OCI-LY7 (cell line): Measurements from ENCODE around the gene TRIM59. TPM values are rescaled to one million over a fixed set of nuclear protein-coding genes. Genes with fewer than 3 reads are reported as not detected.

Source experiments
- BruUV-seq: library from RNA; stranded (reverse); fragments of 400-500 nt; replicated peaks from 2 replicates; lab custom pipeline; 2021; lab: Mats Ljungman, UMichigan
- CTCF ChIA-PET: fragments of 300-600 bp; sonication (Branson Sonifier 250); formaldehyde crosslinking; loops from one replicate; lab custom pipeline; 2022; ENCODE audit warnings: antibody characterized with exemption; ENCODE audit not compliant: unreplicated experiment; lab: Charles Lee
- POLR2A ChIA-PET: fragments of 300-600 bp; sonication (Branson Sonifier 250); formaldehyde crosslinking; loops from one replicate; lab custom pipeline; 2022; ENCODE audit warnings: antibody characterized with exemption; lab: Charles Lee
- DNase-seq: peaks from one replicate; pipeline ENCODE4 v3.0.0-alpha.2; 2015; ENCODE audit warnings: low spot score
- H2AFZ ChIP-seq: fragments of 200-600 bp; sonication (generic), shearing (Covaris generic); 2 replicates; pipeline ENCODE4 v1.6.1; 2014; ENCODE audit warnings: mild to moderate bottlenecking, antibody characterized with exemption, low read length, moderate library complexity
- H3K27ac ChIP-seq: fragments of 200-600 bp; sonication (generic); 2 replicates; pipeline ENCODE4 v1.5.1; 2014; ENCODE audit warnings: mixed run types, low read depth, mild to moderate bottlenecking, moderate library complexity, low read length, inconsistent platforms; ENCODE audit not compliant: poor library complexity, severe bottlenecking
- H3K36me3 ChIP-seq: fragments of 200-600 bp; sonication (generic); 2 replicates; pipeline ENCODE4 v1.6.1; 2014; ENCODE audit warnings: mild to moderate bottlenecking, antibody characterized with exemption, low read length, moderate library complexity, mixed read lengths; ENCODE audit not compliant: insufficient read depth
- H3K4me1 ChIP-seq: fragments of 200-600 bp; sonication (generic); 2 replicates; pipeline ENCODE4 v1.5.1; 2014; ENCODE audit warnings: mild to moderate bottlenecking, low read length; ENCODE audit not compliant: insufficient read depth, poor library complexity, severe bottlenecking
- H3K4me2 ChIP-seq: fragments of 200-600 bp; sonication (generic); 2 replicates; pipeline ENCODE4 v1.6.1; 2014; ENCODE audit warnings: mild to moderate bottlenecking, low read length
- H3K4me3 ChIP-seq: fragments of 200-600 bp; sonication (generic); 2 replicates; pipeline ENCODE4 v1.5.1; 2014; ENCODE audit warnings: mild to moderate bottlenecking, low read depth, low read length; ENCODE audit not compliant: poor library complexity, severe bottlenecking
- H3K79me2 ChIP-seq: fragments of 200-600 bp; sonication (generic); 2 replicates; pipeline ENCODE4 v1.6.1; 2016; ENCODE audit warnings: low read depth, mild to moderate bottlenecking, low read length, moderate library complexity, mixed read lengths; ENCODE audit not compliant: insufficient read depth
- H3K9me2 ChIP-seq: fragments of 200-600 bp; sonication (generic); 2 replicates; pipeline ENCODE4 v1.6.1; 2016; ENCODE audit warnings: mild to moderate bottlenecking, low read length, mixed read lengths; ENCODE audit not compliant: insufficient read depth
- H3K9me3 ChIP-seq: fragments of 200-600 bp; sonication (generic); 2 replicates; pipeline ENCODE4 v1.6.1; 2014; ENCODE audit warnings: mild to moderate bottlenecking, mixed run types, low read length, mixed read lengths
- H4K20me1 ChIP-seq: fragments of 200-600 bp; sonication (generic); 2 replicates; pipeline ENCODE4 v1.6.1; 2014; ENCODE audit warnings: mild to moderate bottlenecking, antibody characterized with exemption, low read length, moderate library complexity, mixed read lengths; ENCODE audit not compliant: insufficient read depth
- EZH2phosphoT487 ChIP-seq: fragments of 200-600 bp; sonication (generic); IDR thresholded peaks from 2 replicates; pipeline ENCODE4 v1.6.1; 2018; ENCODE audit warnings: low read depth, borderline replicate concordance, mild to moderate bottlenecking, mixed run types, antibody characterized with exemption, low read length, moderate library complexity, mixed read lengths
- intact Hi-C: fragments of 100-400 bp; cut with micrococcal nuclease; formaldehyde crosslinking; loops from one replicate; pipeline ENCODE4 v1.10.0; 2022; ENCODE audit not compliant: unreplicated experiment
- total RNA-seq, 2 experiments: library from RNA; depleted of rRNA in 1 of 2; stranded (reverse); fragments of >200 nt in 1 of 2; shearing (Covaris generic) in 1 of 2; gene quantifications; 2 replicates each; pipeline ENCODE4 v1.2.3, GENCODE V29; 2014 to 2022
- TF ChIP-seq, protein P1 (sequence below): fragments of 200-600 bp; sonication (generic); conservative IDR thresholded peaks from 2 replicates; pipeline ENCODE4 v1.5.1; 2014; ENCODE audit warnings: mild to moderate bottlenecking, antibody characterized with exemption, low read length, moderate library complexity, mixed read lengths

The TRIM59 gene
- total RNA-seq, 2 experiments from 2014 or later: 28.7 to 46.9 TPM

DNA sequence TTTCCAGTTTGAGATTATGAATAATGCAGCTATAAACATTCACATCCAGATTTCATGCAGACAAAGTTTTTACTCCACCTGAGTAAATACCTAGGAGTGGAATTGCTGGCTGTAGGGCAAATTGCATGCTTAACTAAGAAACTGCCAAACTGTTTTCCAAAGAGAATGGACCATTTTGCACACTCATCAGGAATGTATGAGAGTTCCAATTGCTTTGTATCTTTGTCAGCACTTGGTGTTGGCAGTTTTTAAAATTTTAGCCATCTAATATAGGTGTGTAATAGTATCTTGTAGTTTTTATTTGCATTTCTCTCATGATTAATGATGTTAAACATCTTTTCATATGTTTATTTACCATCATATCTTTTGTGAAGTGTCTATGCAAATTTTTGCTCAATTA lies 40.6 kb upstream of the TRIM59 start:
- no peak for DNase-seq
- H3K9me2 ChIP-seq: no peaks in the 10 kb centered on the region
- BruUV-seq: no TSS peak
- ChIA-PET POLR2A (no interaction called here), CTCF (no interaction called here)
- intact Hi-C loops: no loop called here
- H3K27ac ChIP-seq: no peak overlapping the region
- H3K4me2 ChIP-seq: no peak overlapping the region
- H3K4me3 ChIP-seq: no peak overlapping the region
- H3K36me3 ChIP-seq: no peaks in the 10 kb centered on the region
- no peaks in the 10 kb centered on the region for H3K9me3 ChIP-seq
- H3K79me2 ChIP-seq: no peaks in the 10 kb centered on the region
- TF ChIP-seq EZH2phosphoT487: no peak
- TF ChIP-seq, protein P1, sequence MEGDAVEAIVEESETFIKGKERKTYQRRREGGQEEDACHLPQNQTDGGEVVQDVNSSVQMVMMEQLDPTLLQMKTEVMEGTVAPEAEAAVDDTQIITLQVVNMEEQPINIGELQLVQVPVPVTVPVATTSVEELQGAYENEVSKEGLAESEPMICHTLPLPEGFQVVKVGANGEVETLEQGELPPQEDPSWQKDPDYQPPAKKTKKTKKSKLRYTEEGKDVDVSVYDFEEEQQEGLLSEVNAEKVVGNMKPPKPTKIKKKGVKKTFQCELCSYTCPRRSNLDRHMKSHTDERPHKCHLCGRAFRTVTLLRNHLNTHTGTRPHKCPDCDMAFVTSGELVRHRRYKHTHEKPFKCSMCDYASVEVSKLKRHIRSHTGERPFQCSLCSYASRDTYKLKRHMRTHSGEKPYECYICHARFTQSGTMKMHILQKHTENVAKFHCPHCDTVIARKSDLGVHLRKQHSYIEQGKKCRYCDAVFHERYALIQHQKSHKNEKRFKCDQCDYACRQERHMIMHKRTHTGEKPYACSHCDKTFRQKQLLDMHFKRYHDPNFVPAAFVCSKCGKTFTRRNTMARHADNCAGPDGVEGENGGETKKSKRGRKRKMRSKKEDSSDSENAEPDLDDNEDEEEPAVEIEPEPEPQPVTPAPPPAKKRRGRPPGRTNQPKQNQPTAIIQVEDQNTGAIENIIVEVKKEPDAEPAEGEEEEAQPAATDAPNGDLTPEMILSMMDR: no peak
- no peaks in the 10 kb centered on the region for H4K20me1 ChIP-seq
- H3K4me1 ChIP-seq: no peaks in the 10 kb centered on the region
- no peak overlapping the region for H2AFZ ChIP-seq

DNA sequence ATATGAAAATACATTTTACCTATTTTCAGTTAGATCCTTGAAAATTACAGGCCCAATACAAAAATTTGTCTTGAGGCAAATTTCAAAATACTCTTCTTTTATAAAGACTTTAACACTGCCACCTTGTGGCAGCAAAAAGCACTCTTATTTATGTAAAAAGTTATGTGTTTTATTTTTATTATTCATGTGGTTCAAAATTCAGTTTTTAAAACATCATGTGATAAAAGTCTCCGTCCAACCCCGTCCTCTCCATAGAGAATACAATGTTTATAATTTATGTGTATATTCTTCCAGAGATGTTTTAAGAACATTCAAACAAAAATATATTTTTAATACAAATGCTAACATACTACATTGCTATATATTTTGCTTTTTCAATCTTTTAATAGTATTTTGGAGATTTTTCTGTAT lies 36.9 kb upstream of the TRIM59 start:
- CTCF ChIA-PET: no interaction called here

DNA sequence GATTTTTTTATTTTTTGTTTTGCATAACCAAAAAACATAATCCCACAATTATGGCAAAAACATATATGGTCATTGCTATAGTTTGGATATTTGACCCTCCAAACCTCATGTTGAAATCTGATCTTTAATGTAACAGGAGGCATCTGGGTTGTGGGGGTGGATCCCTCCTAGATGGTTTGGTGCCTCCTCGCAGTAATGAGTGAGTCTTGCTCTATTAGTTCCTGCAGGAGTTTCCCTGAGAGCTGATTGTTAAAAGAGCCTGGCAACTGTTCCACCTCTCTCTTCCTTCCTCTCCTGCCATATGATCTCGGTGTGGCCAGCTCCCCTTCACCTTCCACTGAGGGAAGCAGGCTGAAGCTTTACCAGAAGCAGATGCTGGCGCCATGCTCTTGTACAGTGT lies 33.2 kb upstream of the TRIM59 start:
- H3K9me3 ChIP-seq: no peaks in the 10 kb centered on the region
- H3K9me2 ChIP-seq: no peaks in the 10 kb centered on the region
- no peak overlapping the region for H3K4me3 ChIP-seq
- no peaks in the 10 kb centered on the region for H3K36me3 ChIP-seq
- no peaks in the 10 kb centered on the region for H3K79me2 ChIP-seq
- no TSS peak for BruUV-seq
- TF ChIP-seq, protein P1: no peak
- no peak for TF ChIP-seq EZH2phosphoT487
- no peak for DNase-seq
- POLR2A ChIA-PET: interaction anchor here (0.6 kb wide), 3 partner anchors 13 to 84 kb away, joined by 4 to 8 read pairs (median 5); partner anchors contain the start of gene IFT80
- H4K20me1 ChIP-seq: no peaks in the 10 kb centered on the region
- CTCF ChIA-PET: no interaction called here
- no peak overlapping the region for H2AFZ ChIP-seq
- no peak overlapping the region for H3K27ac ChIP-seq
- H3K4me2 ChIP-seq: no peak overlapping the region
- H3K4me1 ChIP-seq: no peaks in the 10 kb centered on the region
- intact Hi-C loops: no loop called here

More for the DNA sequence above, 36.9 kb upstream of the TRIM59 start:
- POLR2A ChIA-PET: no interaction called here
- H3K4me1 ChIP-seq: no peaks in the 10 kb centered on the region
- no peaks in the 10 kb centered on the region for H4K20me1 ChIP-seq
- no peaks in the 10 kb centered on the region for H3K79me2 ChIP-seq
- H3K27ac ChIP-seq: no peak overlapping the region
- H3K4me3 ChIP-seq: no peak overlapping the region
- H3K36me3 ChIP-seq: no peaks in the 10 kb centered on the region
- intact Hi-C loops: loop anchor here (1.0 to 2.0 kb wide), 3 partner anchors 323 to 602 kb away; no protein-coding TSS in a partner anchor
- no peaks in the 10 kb centered on the region for H3K9me3 ChIP-seq
- no peak for TF ChIP-seq EZH2phosphoT487
- TF ChIP-seq, protein P1: peak; percentile 93
- no peak overlapping the region for H3K4me2 ChIP-seq
- peak; percentile 68 for DNase-seq
- no peaks in the 10 kb centered on the region for H3K9me2 ChIP-seq
- no TSS peak for BruUV-seq
- H2AFZ ChIP-seq: no peak overlapping the region; the same call in 1 of the 2 replicates
